ENCODE measurements around the gene RBFOX2. TPM values are rescaled to one million over a fixed set of nuclear protein-coding genes. Genes with fewer than 3 reads are reported as not detected.

The RBFOX2 gene
- total and polyA plus RNA-seq, 2 of the 8 experiments (the other 6 are each of a cell fraction or from before 2014, with no cell fraction given), result 121 to 122 TPM

- CTCF ChIA-PET (ENCODE audit: partially characterized antibody), result interaction anchor here (1.4 to 2.0 kb wide), 2 partner anchors 14 to 87 kb away, joined by 3 to 5 read pairs; no protein-coding TSS in a partner anchor
- H3K79me2 ChIP-seq (ENCODE audit: control insufficient read depth in 1 of 2, insufficient read depth in 2 of 2, low read length in 2 of 2), result peaks cover 0 to 82% of the 10 kb centered on the region in 2 experiments; a peak in 2 of 4 replicates
Observed at GRCh38 chr22:35978889-35979288, 49.7 kb downstream of the RBFOX2 start.

More at GRCh38 chr22:35978889-35979288, 49.7 kb downstream of the RBFOX2 start:
- H3K9ac ChIP-seq (replicated peaks in 1 of 4; ENCODE audit: extremely low read depth in 1 of 4, low read depth in 3 of 4, low read length in 3 of 4), result no peak overlapping the region
- H3K27me3 ChIP-seq (replicated peaks in 1 of 4; ENCODE audit: control insufficient read depth in 3 of 4, extremely low read depth in 1 of 4, insufficient read depth in 3 of 4, low read length in 3 of 4), result no peaks in the 10 kb centered on the region
- peaks cover 0 to 7% (median 3%) of the 10 kb centered on the region in 4 experiments; a peak in 4 of 7 replicates for H3K4me1 ChIP-seq (replicated peaks in 1 of 4; ENCODE audit: control insufficient read depth in 3 of 4, insufficient read depth in 4 of 4, low read length in 3 of 4)
- no peaks in the 10 kb centered on the region for H3K23me2 ChIP-seq (ENCODE audit: low read depth, low read length)
- H2AFZ ChIP-seq (ENCODE audit: low read length), result no peak overlapping the region
- no peaks in the 10 kb centered on the region for H3K36me3 ChIP-seq (ENCODE audit: control insufficient read depth in 2 of 4, insufficient read depth in 4 of 4, low read length in 3 of 4)
- H3K4ac ChIP-seq (replicated peaks; ENCODE audit: insufficient read length, low read depth, low read length), result no peak overlapping the region
- POLR2A ChIA-PET (ENCODE audit: partially characterized antibody), result no interaction called here
- no peak overlapping the region for H2BK15ac ChIP-seq (ENCODE audit: low read length)
- DNase-seq (ENCODE audit: low read depth in 1 of 2, low spot score in 2 of 2) (no peak), FAIRE-seq (no peak)
- H2BK12ac ChIP-seq (ENCODE audit: low read depth, low read length), result no peak overlapping the region
- H2BK120ac ChIP-seq (replicated peaks; ENCODE audit: low read depth, low read length), result no peak overlapping the region
- H4K5ac ChIP-seq (ENCODE audit: insufficient read length, low read depth, low read length), result no peak overlapping the region
- no peak overlapping the region for H3K56ac ChIP-seq (replicated peaks; ENCODE audit: insufficient read length, low read depth, low read length)
- H4K8ac ChIP-seq (ENCODE audit: extremely low read depth, insufficient read depth, low read length), result no peak overlapping the region
- peaks cover 8% of the 10 kb centered on the region for H3K79me1 ChIP-seq (ENCODE audit: low read depth, low read length)
- no peak overlapping the region for H3K27ac ChIP-seq (ENCODE audit: low read depth, low read length)
- no peak overlapping the region for H3K23ac ChIP-seq (ENCODE audit: insufficient read length)
- no peak overlapping the region for H3K18ac ChIP-seq (ENCODE audit: extremely low read depth, low read length)
- no peak overlapping the region for H3K4me3 ChIP-seq (ENCODE audit: extremely low read depth in 1 of 4, insufficient read depth in 2 of 4, low read depth in 3 of 4, low read length in 4 of 4)
- no peak overlapping the region for H4K91ac ChIP-seq (replicated peaks; ENCODE audit: insufficient read length, low read length)
- H2BK20ac ChIP-seq (ENCODE audit: low read length), result no peak overlapping the region
- no peak overlapping the region for H2AK5ac ChIP-seq (ENCODE audit: low read depth, low read length)
- H4K20me1 ChIP-seq (replicated peaks in 1 of 2; ENCODE audit: control insufficient read depth in 1 of 2, insufficient read depth in 2 of 2, low read length in 2 of 2), result peaks cover 0 to 12% of the 10 kb centered on the region in 2 experiments
- H3K14ac ChIP-seq (ENCODE audit: insufficient read length), result no peak overlapping the region
- 89% methylated on average over 5 of the region's 5 CpGs; no CpG with 5 or more reads in 1 of the 2 experiments for WGBS, 2 experiments (ENCODE audit: extremely low coverage in 1 of 2, insufficient coverage in 1 of 2, insufficient read length in 1 of 2, insufficient replicate concordance in 2 of 2, low coverage in 1 of 2, low lambda C conversion rate in 2 of 2, missing lambda C conversion rate in 1 of 2)
- H2BK5ac ChIP-seq (ENCODE audit: low read depth, low read length), result no peak overlapping the region
- TF ChIP-seq GABPA (IDR thresholded peaks at IDR 0.05; ENCODE audit: borderline replicate concordance, insufficient read depth, low read length) (no peak), HDAC6 (IDR thresholded peaks at IDR 0.05; ENCODE audit: low read depth, low read length) (no peak), YY1 (IDR thresholded peaks at IDR 0.05; ENCODE audit: low read depth, low read length) (no peak), SIN3A (conservative IDR thresholded peaks at IDR 0.05 in 1 of 2, IDR thresholded peaks at IDR 0.05 in 1 of 2; ENCODE audit: low read depth in 1 of 2, low read length in 2 of 2) (no peak), SIX5 (IDR thresholded peaks at IDR 0.05; ENCODE audit: low read depth, low read length) (no peak), RNF2 (IDR thresholded peaks at IDR 0.05; ENCODE audit: borderline replicate concordance, low read depth, low read length, missing control alignments, poor library complexity, severe bottlenecking) (no peak)
- H3K4me2 ChIP-seq (ENCODE audit: insufficient read depth in 1 of 2, low read depth in 2 of 2, low read length in 2 of 2), result no peak overlapping the region
- no peaks in the 10 kb centered on the region for H3K9me3 ChIP-seq (ENCODE audit: insufficient read depth in 2 of 2, low read depth in 1 of 2, low read length in 1 of 2)

Measured in H1 (cell line).